A549 (cell line): ENCODE results near the gene SOS2. TPM values are rescaled to one million over a fixed set of nuclear protein-coding genes. Genes with fewer than 3 reads are reported as not detected.

Experiments
- ATAC-seq, 2 experiments: fragments of 200-7000 bp in 1 of 2; fragments of >200 bp in 1 of 2; cut with Nextera tagmentation in 1 of 2; cut with Tn5 transposase in 1 of 2; 3 replicates each; pipeline versions ENCODE4 v1.8.0 to v1.9.1; 2018 to 2020; ENCODE audit warnings: mild to moderate bottlenecking in 1 of 2, moderate library complexity in 1 of 2
- CTCF ChIA-PET: fragments of 300-600 bp; sonication (Branson Sonifier 250); formaldehyde crosslinking; extraction: SDS; loops from one replicate; lab custom pipeline; 2021; ENCODE audit warnings: antibody characterized with exemption, inconsistent platforms; lab: Yijun Ruan, JAX
- POLR2A ChIA-PET: fragments of 350-600 bp; formaldehyde crosslinking; extraction: SDS; loops from one replicate; lab custom pipeline; 2021; ENCODE audit warnings: antibody characterized with exemption, inconsistent platforms; lab: Yijun Ruan, JAX
- DNase-seq, 2 experiments: peaks; one replicate each; pipeline versions ENCODE4 v3.0.0 to v3.0.0-alpha.2; 2011 to 2016; ENCODE audit warnings: low read depth in 1 of 2, low spot score in 1 of 2
- FAIRE-seq: peaks from 2 replicates; lab custom pipeline; 2011; peaks lifted over from hg19 to GRCh38; lab: Jason Lieb, UNC
- H3K27ac ChIP-seq, 2 experiments: fragments of >200 bp; sonication (Bioruptor Twin); formaldehyde crosslinking; 3 replicates each; pipeline ENCODE4 v1.5.1; 2016 to 2017
- H3K4me1 ChIP-seq: fragments of >200 bp; sonication (Bioruptor Twin); formaldehyde crosslinking; 3 replicates; pipeline ENCODE4 v1.6.1; 2016
- H3K4me2 ChIP-seq: fragments of >200 bp; sonication (Bioruptor Twin); formaldehyde crosslinking; 3 replicates; pipeline ENCODE4 v1.6.1; 2016
- H3K4me3 ChIP-seq: fragments of >200 bp; sonication (Bioruptor Twin); formaldehyde crosslinking; 3 replicates; pipeline ENCODE4 v1.5.1; 2016
- H3K9me3 ChIP-seq: fragments of >200 bp; sonication (Bioruptor Twin); formaldehyde crosslinking; 3 replicates; pipeline ENCODE4 v1.6.1; 2016
- BHLHE40 ChIP-seq: IDR thresholded peaks from 2 replicates; pipeline ENCODE4 v1.6.1; 2012; ENCODE audit warnings: low read depth, low read length, inconsistent platforms
- CBX8 ChIP-seq: fragments of 200-600 bp; sonication (generic); IDR thresholded peaks from 2 replicates; pipeline ENCODE4 v1.6.1; 2016
- CHD2 ChIP-seq: fragments of 150-350 bp; IDR thresholded peaks from 2 replicates; pipeline ENCODE4 v1.6.1; 2014; ENCODE audit warnings: low read length; ENCODE audit not compliant: partially characterized antibody
- FOSB ChIP-seq: fragments of 250-450 bp; sonication (Bioruptor Pico); IDR thresholded peaks from 2 replicates; pipeline ENCODE4 v1.5.0; 2020; ENCODE audit warnings: mild to moderate bottlenecking, moderate library complexity
- FOSL2 ChIP-seq, 2 experiments: fragments of 450-650 bp in 1 of 2; fragments of >200 bp in 1 of 2; sonication (Bioruptor Twin) in 1 of 2; formaldehyde crosslinking; IDR thresholded peaks; 2 replicates each; pipeline versions ENCODE4 v1.5.0 to v1.6.1; 2016 to 2020; ENCODE audit warnings: mild to moderate bottlenecking in 1 of 2, moderate library complexity in 1 of 2
- FOXS1 ChIP-seq: fragments of 250-450 bp; sonication (Bioruptor Pico); IDR thresholded peaks from 2 replicates; pipeline ENCODE4 v1.5.0; 2020; ENCODE audit warnings: mild to moderate bottlenecking, moderate library complexity
- HEYL ChIP-seq: fragments of 250-450 bp; sonication (Bioruptor Pico); IDR thresholded peaks from 2 replicates; pipeline ENCODE4 v1.8.0; 2021; ENCODE audit warnings: mild to moderate bottlenecking, moderate library complexity
- JUN ChIP-seq, 2 experiments: fragments of >200 bp; sonication (Bioruptor Twin); formaldehyde crosslinking; IDR thresholded peaks; 2 replicates in 1 of 2; 3 replicates in 1 of 2; pipeline ENCODE4 v1.6.1; 2016 to 2017
- KDM1A ChIP-seq: fragments of 200-600 bp; sonication (generic); IDR thresholded peaks from 2 replicates; pipeline ENCODE4 v1.6.1; 2016; ENCODE audit warnings: low read depth, mild to moderate bottlenecking
- MYC ChIP-seq: IDR thresholded peaks from 2 replicates; pipeline ENCODE4 v1.6.1; 2012; ENCODE audit warnings: mild to moderate bottlenecking, inconsistent platforms, low read length, improper control_type of control experiment, borderline replicate concordance
- NFE2L2 ChIP-seq: fragments of 150-350 bp; conservative IDR thresholded peaks from 2 replicates; pipeline ENCODE4 v1.6.1; 2014; ENCODE audit warnings: low read length
- NPAS2 ChIP-seq: fragments of 250-450 bp; sonication (Bioruptor Pico); IDR thresholded peaks from 2 replicates; pipeline ENCODE4 v1.8.0; 2022; ENCODE audit warnings: mild to moderate bottlenecking, moderate library complexity, borderline replicate concordance
- PHF8 ChIP-seq: fragments of 200-600 bp; sonication (generic); IDR thresholded peaks from 2 replicates; pipeline ENCODE4 v1.6.1; 2016; ENCODE audit warnings: low read depth, mild to moderate bottlenecking, antibody characterized with exemption, moderate library complexity, borderline replicate concordance
- RAD21 ChIP-seq, 2 experiments: fragments of >200 bp in 1 of 2; sonication (Bioruptor Twin) in 1 of 2; formaldehyde crosslinking in 1 of 2; IDR thresholded peaks in 1 of 2; conservative IDR thresholded peaks in 1 of 2; 2 replicates in 1 of 2; 3 replicates in 1 of 2; pipeline ENCODE4 v1.6.1; 2012 to 2018; ENCODE audit warnings: inconsistent platforms in 1 of 2
- RCOR1 ChIP-seq: fragments of 150-350 bp; IDR thresholded peaks from 2 replicates; pipeline ENCODE4 v1.6.1; 2014; ENCODE audit warnings: antibody characterized with exemption, low read length, low read depth
- RFX5 ChIP-seq: fragments of 450-650 bp; IDR thresholded peaks from 2 replicates; pipeline ENCODE4 v1.7.1; 2014; ENCODE audit warnings: antibody characterized with exemption, mild to moderate bottlenecking, moderate library complexity
- RNF2 ChIP-seq: fragments of 200-600 bp; sonication (generic); IDR thresholded peaks from 2 replicates; pipeline ENCODE4 v1.6.1; 2016; ENCODE audit warnings: low read depth, mild to moderate bottlenecking, antibody characterized with exemption, moderate library complexity, borderline replicate concordance
- SMC3 ChIP-seq: fragments of >200 bp; sonication (Bioruptor Twin); formaldehyde crosslinking; IDR thresholded peaks from 3 replicates; pipeline ENCODE4 v1.6.1; 2018; ENCODE audit warnings: inconsistent platforms
- ZFP36 ChIP-seq: fragments of 450-650 bp; IDR thresholded peaks from 2 replicates; pipeline ENCODE4 v1.6.1; 2014; ENCODE audit warnings: borderline replicate concordance; ENCODE audit not compliant: partially characterized antibody
- ZSCAN20 ChIP-seq: fragments of 250-450 bp; sonication (Bioruptor Pico); IDR thresholded peaks from 2 replicates; pipeline ENCODE4 v1.8.0; 2022; ENCODE audit warnings: mild to moderate bottlenecking, moderate library complexity
- WGBS: methylation state at CpG from one replicate; pipeline ENCODE4 v1.1.6; 2017; ENCODE audit errors: missing lambda C conversion rate; 5-methylcytosine and 5-hydroxymethylcytosine counted together
- polyA plus RNA-seq, 4 experiments: library from polyadenylated mRNA; depleted of rRNA in 3 of 4; stranded (reverse); fragments of >200 nt; fragmentation: RNase III in 1 of 4; extraction: RNeasy Plus Mini Kit Qiagen cat#74134 plus additional on column Dnase treatment in 1 of 4; gene quantifications; 2 replicates in 3 of 4; 3 replicates in 1 of 4; pipeline ENCODE4 v1.2.3, GENCODE V29; 2011 to 2017
- TF ChIP-seq, protein P1 (sequence below): fragments of 450-650 bp; IDR thresholded peaks from 2 replicates; pipeline ENCODE4 v1.6.1; 2014; ENCODE audit warnings: antibody characterized with exemption
- TF ChIP-seq, protein P2 (sequence below): fragments of >200 bp; sonication (Bioruptor Twin); formaldehyde crosslinking; IDR thresholded peaks from 3 replicates; pipeline ENCODE4 v1.6.1; 2016
- TF ChIP-seq, protein P3 (sequence below): IDR thresholded peaks from 2 replicates; pipeline ENCODE4 v1.6.1; 2012
- TF ChIP-seq, protein P4 (sequence below): fragments of 150-350 bp; IDR thresholded peaks from 2 replicates; pipeline ENCODE4 v1.6.1; 2014; ENCODE audit warnings: low read depth, mild to moderate bottlenecking, low read length
- TF ChIP-seq, protein P5 (sequence below): fragments of >200 bp; sonication (Bioruptor Twin); formaldehyde crosslinking; IDR thresholded peaks from 3 replicates; pipeline ENCODE4 v1.5.1; 2016

Gene SOS2
- polyA plus RNA-seq, 2 of the 4 experiments (the other 2 are of a cell fraction): 9.6 to 23.0 TPM

DNA sequence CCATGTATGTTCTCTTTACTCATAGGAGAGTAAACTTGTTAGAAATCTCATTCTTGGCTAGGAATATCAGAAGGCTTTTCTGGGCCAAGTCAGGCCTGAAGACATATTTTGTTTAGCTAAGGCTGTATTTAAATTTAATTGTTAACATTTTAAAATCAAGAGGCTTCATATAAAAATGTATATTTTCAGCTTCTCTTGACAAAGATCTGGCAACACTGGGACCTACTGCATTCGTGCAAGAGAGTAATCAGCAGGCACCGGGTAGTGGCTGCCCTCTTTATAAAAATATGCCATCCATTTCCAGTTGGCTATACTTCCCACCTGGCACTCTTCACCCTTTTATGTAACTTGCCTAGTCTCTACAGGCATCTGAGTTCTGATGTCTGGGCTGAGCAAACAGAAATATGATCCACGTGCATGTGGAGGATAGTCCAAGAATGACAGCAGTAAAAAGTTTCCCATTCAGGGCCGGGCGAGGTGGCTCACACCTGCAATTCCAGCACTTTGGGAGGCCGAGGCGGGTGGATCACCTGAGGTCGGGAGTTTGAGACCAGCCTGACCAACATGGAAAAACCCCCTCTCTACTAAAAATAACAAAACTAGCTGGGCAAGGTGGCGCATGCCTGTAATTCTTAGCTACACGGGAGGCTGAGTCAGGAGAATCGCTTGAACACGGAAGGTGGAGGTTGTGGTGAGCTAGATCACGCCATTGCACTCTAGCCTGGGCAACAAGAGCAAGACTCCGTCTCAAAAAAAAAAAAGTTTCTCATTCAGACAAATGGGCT lies 2.0 kb upstream of the SOS2 start (continued):
- TF ChIP-seq RCOR1: no peak

DNA sequence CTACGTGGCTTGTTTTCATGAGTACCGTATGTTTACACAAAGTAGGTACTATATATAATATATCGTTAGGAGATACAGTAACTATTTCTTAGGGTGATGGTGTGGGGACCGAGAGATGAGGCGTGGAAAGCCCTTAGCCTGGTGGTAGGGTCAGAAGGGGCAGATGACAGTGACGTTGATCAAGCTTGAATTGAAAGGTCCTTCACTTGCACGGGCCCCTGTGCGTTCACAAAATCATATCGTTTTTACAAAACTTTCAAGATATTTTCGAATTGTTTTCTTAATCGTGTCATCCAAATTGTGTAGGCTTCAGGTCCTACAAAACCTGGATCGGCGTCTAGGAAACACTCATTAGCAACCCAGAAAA lies 881 bp upstream of the SOS2 start:
- CTCF ChIA-PET: no interaction called here
- FAIRE-seq (no peak), DNase-seq (no peak), ATAC-seq (peak; percentile 30 to 45; a peak in 4 of 6 replicates)
- Histone ChIP-seq H3K4me3 (peak overlapping the region; percentile 90), H3K4me1 (peaks cover 15% of the 10 kb centered on the region; the same call in 2 of the 3 replicates), H3K9me3 (peaks cover 4% of the 10 kb centered on the region; the same call in 1 of the 3 replicates), H3K4me2 (peak overlapping the region; percentile 87), H3K27ac (peak overlapping the region; percentile 95 to 98)
- TF ChIP-seq RCOR1: no peak
- no peak for TF ChIP-seq ZSCAN20 (CRISPR knock-in tag)
- TF ChIP-seq HEYL (CRISPR knock-in tag): no peak
- TF ChIP-seq, protein P1, sequence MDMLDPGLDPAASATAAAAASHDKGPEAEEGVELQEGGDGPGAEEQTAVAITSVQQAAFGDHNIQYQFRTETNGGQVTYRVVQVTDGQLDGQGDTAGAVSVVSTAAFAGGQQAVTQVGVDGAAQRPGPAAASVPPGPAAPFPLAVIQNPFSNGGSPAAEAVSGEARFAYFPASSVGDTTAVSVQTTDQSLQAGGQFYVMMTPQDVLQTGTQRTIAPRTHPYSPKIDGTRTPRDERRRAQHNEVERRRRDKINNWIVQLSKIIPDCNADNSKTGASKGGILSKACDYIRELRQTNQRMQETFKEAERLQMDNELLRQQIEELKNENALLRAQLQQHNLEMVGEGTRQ: no peak
- TF ChIP-seq FOSB (CRISPR knock-in tag): no peak
- no peak for TF ChIP-seq MYC
- TF ChIP-seq PHF8: no peak
- no peak for TF ChIP-seq RNF2
- TF ChIP-seq RFX5: no peak
- TF ChIP-seq NFE2L2: no peak
- TF ChIP-seq CBX8: no peak
- TF ChIP-seq, protein P2, sequence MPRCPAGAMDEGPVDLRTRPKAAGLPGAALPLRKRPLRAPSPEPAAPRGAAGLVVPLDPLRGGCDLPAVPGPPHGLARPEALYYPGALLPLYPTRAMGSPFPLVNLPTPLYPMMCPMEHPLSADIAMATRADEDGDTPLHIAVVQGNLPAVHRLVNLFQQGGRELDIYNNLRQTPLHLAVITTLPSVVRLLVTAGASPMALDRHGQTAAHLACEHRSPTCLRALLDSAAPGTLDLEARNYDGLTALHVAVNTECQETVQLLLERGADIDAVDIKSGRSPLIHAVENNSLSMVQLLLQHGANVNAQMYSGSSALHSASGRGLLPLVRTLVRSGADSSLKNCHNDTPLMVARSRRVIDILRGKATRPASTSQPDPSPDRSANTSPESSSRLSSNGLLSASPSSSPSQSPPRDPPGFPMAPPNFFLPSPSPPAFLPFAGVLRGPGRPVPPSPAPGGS: no peak
- TF ChIP-seq FOSL2 (IDR thresholded peaks at IDR 0.05): no peak
- TF ChIP-seq FOSL2 (CRISPR knock-in tag; IDR thresholded peaks at IDR 0.05): no peak
- no peak for TF ChIP-seq KDM1A
- WGBS: 42% methylated on average over 13 of the region's 13 CpGs
- POLR2A ChIA-PET: interaction anchor here (1.2 kb wide), 1 partner anchor 370 kb away, joined by 4 read pairs; no protein-coding TSS in a partner anchor

DNA sequence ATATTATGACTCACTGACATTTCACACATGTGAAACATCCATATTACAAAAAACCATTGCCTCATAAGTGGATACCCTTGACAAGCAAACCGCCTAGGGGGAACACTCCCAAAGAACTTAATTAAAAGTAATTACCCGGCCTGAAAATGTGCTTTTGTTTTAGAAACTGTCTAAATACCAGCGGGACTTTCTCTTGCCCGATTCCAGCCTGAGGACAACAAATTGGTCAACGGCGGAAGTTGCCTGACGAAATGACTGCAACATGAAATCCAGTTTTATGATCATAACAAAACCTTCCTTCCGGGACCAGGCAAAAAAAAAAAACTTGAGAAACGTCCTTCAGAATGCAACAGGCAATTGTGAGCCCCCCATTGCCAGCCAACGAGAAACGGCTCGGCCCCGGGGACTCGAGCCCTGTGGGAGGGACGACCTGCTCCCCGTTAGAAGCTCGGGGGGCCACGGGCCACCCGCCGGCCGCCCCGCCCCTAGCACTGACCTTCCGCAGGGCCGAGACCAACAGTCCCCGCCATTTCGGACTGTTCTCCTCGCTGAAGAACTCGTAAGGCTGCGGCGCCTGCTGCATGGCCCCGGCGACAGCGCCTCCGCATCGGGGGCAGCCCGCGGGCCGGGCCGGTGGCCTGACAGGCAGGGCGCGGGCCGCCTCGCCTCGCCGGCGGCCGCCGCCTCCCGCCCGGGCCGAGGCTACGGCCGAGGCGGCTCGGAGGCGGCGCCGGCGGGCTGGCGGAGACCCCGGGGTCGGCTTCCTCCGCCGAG lies 490 bp downstream of the SOS2 start:
- ATAC-seq (peak; percentile 47 to 66), DNase-seq (peak; percentile 33 to 55), FAIRE-seq (no peak)
- ChIA-PET POLR2A (interaction anchor here (0.8 to 1.5 kb wide), 5 partner anchors 28 to 369 kb away, joined by 3 to 8 read pairs (median 4); partner anchors contain the start of genes DMAC2L and L2HGDH), CTCF (no interaction called here)
- Histone ChIP-seq H3K9me3 (peaks cover 4% of the 10 kb centered on the region; the same call in 1 of the 3 replicates), H3K27ac (peak overlapping the region; percentile 95 to 98), H3K4me1 (peaks cover 23% of the 10 kb centered on the region; the same call in 2 of the 3 replicates), H3K4me2 (peak overlapping the region; percentile 84), H3K4me3 (peak overlapping the region; percentile 90)
- WGBS: under 1% methylated on average over 18 of the region's 64 CpGs
- TF ChIP-seq, protein P3, sequence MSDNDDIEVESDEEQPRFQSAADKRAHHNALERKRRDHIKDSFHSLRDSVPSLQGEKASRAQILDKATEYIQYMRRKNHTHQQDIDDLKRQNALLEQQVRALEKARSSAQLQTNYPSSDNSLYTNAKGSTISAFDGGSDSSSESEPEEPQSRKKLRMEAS: no peak
- no peak for TF ChIP-seq FOSL2 (IDR thresholded peaks at IDR 0.05)
- TF ChIP-seq FOSL2 (CRISPR knock-in tag; IDR thresholded peaks at IDR 0.05): peak; percentile 77
- TF ChIP-seq ZFP36: no peak
- TF ChIP-seq CHD2: no peak
- no peak for TF ChIP-seq NPAS2
- TF ChIP-seq SMC3: no peak
- TF ChIP-seq, protein P2: no peak
- TF ChIP-seq RAD21 (conservative IDR thresholded peaks at IDR 0.05 in 1 of 2, IDR thresholded peaks at IDR 0.05 in 1 of 2): no peak
- no peak for TF ChIP-seq BHLHE40
- no peak for TF ChIP-seq NFE2L2
- TF ChIP-seq, protein P4, sequence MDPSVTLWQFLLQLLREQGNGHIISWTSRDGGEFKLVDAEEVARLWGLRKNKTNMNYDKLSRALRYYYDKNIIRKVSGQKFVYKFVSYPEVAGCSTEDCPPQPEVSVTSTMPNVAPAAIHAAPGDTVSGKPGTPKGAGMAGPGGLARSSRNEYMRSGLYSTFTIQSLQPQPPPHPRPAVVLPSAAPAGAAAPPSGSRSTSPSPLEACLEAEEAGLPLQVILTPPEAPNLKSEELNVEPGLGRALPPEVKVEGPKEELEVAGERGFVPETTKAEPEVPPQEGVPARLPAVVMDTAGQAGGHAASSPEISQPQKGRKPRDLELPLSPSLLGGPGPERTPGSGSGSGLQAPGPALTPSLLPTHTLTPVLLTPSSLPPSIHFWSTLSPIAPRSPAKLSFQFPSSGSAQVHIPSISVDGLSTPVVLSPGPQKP: no peak
- no peak for TF ChIP-seq MYC
- TF ChIP-seq, protein P5, sequence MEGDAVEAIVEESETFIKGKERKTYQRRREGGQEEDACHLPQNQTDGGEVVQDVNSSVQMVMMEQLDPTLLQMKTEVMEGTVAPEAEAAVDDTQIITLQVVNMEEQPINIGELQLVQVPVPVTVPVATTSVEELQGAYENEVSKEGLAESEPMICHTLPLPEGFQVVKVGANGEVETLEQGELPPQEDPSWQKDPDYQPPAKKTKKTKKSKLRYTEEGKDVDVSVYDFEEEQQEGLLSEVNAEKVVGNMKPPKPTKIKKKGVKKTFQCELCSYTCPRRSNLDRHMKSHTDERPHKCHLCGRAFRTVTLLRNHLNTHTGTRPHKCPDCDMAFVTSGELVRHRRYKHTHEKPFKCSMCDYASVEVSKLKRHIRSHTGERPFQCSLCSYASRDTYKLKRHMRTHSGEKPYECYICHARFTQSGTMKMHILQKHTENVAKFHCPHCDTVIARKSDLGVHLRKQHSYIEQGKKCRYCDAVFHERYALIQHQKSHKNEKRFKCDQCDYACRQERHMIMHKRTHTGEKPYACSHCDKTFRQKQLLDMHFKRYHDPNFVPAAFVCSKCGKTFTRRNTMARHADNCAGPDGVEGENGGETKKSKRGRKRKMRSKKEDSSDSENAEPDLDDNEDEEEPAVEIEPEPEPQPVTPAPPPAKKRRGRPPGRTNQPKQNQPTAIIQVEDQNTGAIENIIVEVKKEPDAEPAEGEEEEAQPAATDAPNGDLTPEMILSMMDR: no peak
- TF ChIP-seq JUN (IDR thresholded peaks at IDR 0.05): no peak
- no peak for TF ChIP-seq FOXS1 (CRISPR knock-in tag)
